Stomach (tissue), 4 donors: ENCODE results near the gene WDSUB1.

ENCODE experiments used
- CTCF ChIP-seq, 7 experiments: fragments of 450-650 bp in 4 of 7; fragments of 200-600 bp in 3 of 7; sonication (generic) in 3 of 7; IDR thresholded peaks; one replicate each; pipeline ENCODE4 v1.5.1; 2016 to 2019; ENCODE audit warnings: antibody characterized with exemption in 7 of 7, control low read depth in 2 of 7, mild to moderate bottlenecking in 1 of 7
- POLR2A ChIP-seq, 4 donors: fragments of 450-650 bp; IDR thresholded peaks; one replicate each; pipeline ENCODE4 v1.6.1; 2016; ENCODE audit warnings: antibody characterized with exemption in 4 of 4, control low read depth in 2 of 4, mild to moderate bottlenecking in 1 of 4, moderate library complexity in 1 of 4

GRCh38 chr2:159307942-159308341 lies 21.4 kb upstream of the WDSUB1 start:
- TF ChIP-seq CTCF (IDR thresholded peaks at IDR 0.05) (no peak), POLR2A (IDR thresholded peaks at IDR 0.05) (no peak)
